CD4-positive, CD25-positive, alpha-beta regulatory T cell (primary cell): ENCODE results near the gene ITCH. TPM values are rescaled to one million over a fixed set of nuclear protein-coding genes. Genes with fewer than 3 reads are reported as not detected.

Experiments
- ATAC-seq, 2 donors: fragments of 150-1000 bp; cut with Tn5 transposase; one replicate each; pipeline ENCODE4 v1.10.0; 2021; ENCODE audit warnings: low read depth in 2 of 2, moderate number of reproducible peaks in 2 of 2, moderate library complexity in 1 of 2
- DNase-seq, 3 donors: peaks; one replicate each; pipeline versions ENCODE4 v3.0.0 to v3.0.0-alpha.2; 2012 to 2022; ENCODE audit warnings: mixed read lengths in 1 of 3
- H3K27ac ChIP-seq: one replicate; pipeline ENCODE4 v1.7.0; 2013; ENCODE audit warnings: mild to moderate bottlenecking, low read length; ENCODE audit not compliant: insufficient read depth, poor library complexity, severe bottlenecking
- H3K27me3 ChIP-seq: one replicate; pipeline ENCODE4 v1.7.0; 2013; ENCODE audit warnings: low read length; ENCODE audit not compliant: control insufficient read depth, insufficient read depth
- H3K36me3 ChIP-seq: one replicate; pipeline ENCODE4 v1.7.0; 2013; ENCODE audit warnings: mild to moderate bottlenecking, low read length, moderate library complexity; ENCODE audit not compliant: control insufficient read depth, insufficient read depth
- H3K4me1 ChIP-seq: 2 replicates; pipeline ENCODE4 v1.7.0; 2013; ENCODE audit warnings: mild to moderate bottlenecking, low read length; ENCODE audit not compliant: insufficient read depth, control insufficient read depth, poor library complexity, severe bottlenecking
- H3K4me3 ChIP-seq: one replicate; pipeline ENCODE4 v1.7.0; 2013; ENCODE audit warnings: low read depth, mild to moderate bottlenecking, low read length, moderate library complexity
- H3K9me3 ChIP-seq, 2 experiments: 1 replicate in 1 of 2; 2 replicates in 1 of 2; pipeline ENCODE4 v1.7.0; 2013; ENCODE audit warnings: low read length in 2 of 2, mild to moderate bottlenecking in 1 of 2, moderate library complexity in 1 of 2; ENCODE audit not compliant: control insufficient read depth in 2 of 2
- H3K27ac Mint-ChIP-seq, 3 donors: one replicate each; pipeline ENCODE4 v1.8.0; 2020 to 2022; ENCODE audit warnings: mild to moderate bottlenecking in 3 of 3, mixed read lengths in 3 of 3, moderate library complexity in 2 of 3
- H3K27me3 Mint-ChIP-seq: one replicate; pipeline ENCODE4 v1.8.0; 2022; ENCODE audit warnings: mild to moderate bottlenecking, mixed read lengths
- H3K36me3 Mint-ChIP-seq: one replicate; pipeline ENCODE4 v1.8.0; 2020; ENCODE audit warnings: mixed read lengths
- H3K4me1 Mint-ChIP-seq, 4 donors: one replicate each; pipeline ENCODE4 v1.8.0; 2020 to 2022; ENCODE audit warnings: mixed read lengths in 4 of 4, mild to moderate bottlenecking in 1 of 4
- H3K4me3 Mint-ChIP-seq, 4 donors: one replicate each; pipeline ENCODE4 v1.8.0; 2020 to 2022; ENCODE audit warnings: mild to moderate bottlenecking in 4 of 4, mixed read lengths in 4 of 4, moderate library complexity in 3 of 4
- H3K9me3 Mint-ChIP-seq, 7 donors: one replicate each; pipeline ENCODE4 v1.8.0; 2020 to 2022; ENCODE audit warnings: mixed read lengths in 7 of 7, mild to moderate bottlenecking in 3 of 7, moderate library complexity in 2 of 7
- polyA plus RNA-seq, 4 donors: library from polyadenylated mRNA; unstranded; fragments of 300-500 nt; fragmentation: Illumina TruSeq; gene quantifications; one replicate each; pipeline ENCODE4 v1.2.3, GENCODE V29; 2021
- total RNA-seq: library from RNA; stranded (reverse); gene quantifications from one replicate; pipeline ENCODE4 v1.2.3, GENCODE V29; 2022

Gene ITCH
- total and polyA plus RNA-seq, 5 donors from 2014 or later = 12.4 to 58.1 (median 15.1) TPM

GRCh38 chr20:34535857-34536256 is 172.8 kb downstream of the ITCH start:
- Histone ChIP-seq H3K27ac (no peak overlapping the region), H3K36me3 (peaks cover 69% of the 10 kb centered on the region)

GRCh38 chr20:34536798-34537394 is 173.8 kb downstream of the ITCH start:
- no peaks in the 10 kb centered on the region for H3K27me3 Mint-ChIP-seq

More at GRCh38 chr20:34535857-34536256, 172.8 kb downstream of the ITCH start:
- DNase-seq (no peak), ATAC-seq (no peak)
- peaks cover 0 to 27% (median 14%) of the 10 kb centered on the region in 4 donors for H3K4me1 Mint-ChIP-seq
- no peak overlapping the region for H3K4me3 Mint-ChIP-seq
- H3K27ac Mint-ChIP-seq = peak overlapping the region in 2 of 3 donors; percentile 38 to 57
- Histone ChIP-seq H3K9me3 (no peaks in the 10 kb centered on the region), H3K4me1 (peaks cover 4% of the 10 kb centered on the region), H3K27me3 (no peaks in the 10 kb centered on the region), H3K4me3 (no peak overlapping the region)
- H3K9me3 Mint-ChIP-seq = no peaks in the 10 kb centered on the region
- peaks cover 40% of the 10 kb centered on the region for H3K36me3 Mint-ChIP-seq
- H3K27me3 Mint-ChIP-seq = no peaks in the 10 kb centered on the region

GRCh38 chr20:34537651-34538050 is 174.6 kb downstream of the ITCH start:
- Histone ChIP-seq H3K4me1 (peaks cover 15% of the 10 kb centered on the region), H3K27me3 (no peaks in the 10 kb centered on the region), H3K27ac (no peak overlapping the region), H3K9me3 (no peaks in the 10 kb centered on the region), H3K4me3 (no peak overlapping the region), H3K36me3 (peaks cover 51% of the 10 kb centered on the region)
- ATAC-seq (no peak), DNase-seq (no peak)
- Mint-ChIP-seq H3K27me3 (no peaks in the 10 kb centered on the region), H3K4me3 (no peak overlapping the region), H3K4me1 (peaks cover 9 to 39% (median 22%) of the 10 kb centered on the region in 4 donors), H3K9me3 (no peaks in the 10 kb centered on the region), H3K27ac (no peak overlapping the region), H3K36me3 (peaks cover 37% of the 10 kb centered on the region)

More at GRCh38 chr20:34536798-34537394, 173.8 kb downstream of the ITCH start:
- H3K27me3 ChIP-seq = no peaks in the 10 kb centered on the region
- no peaks in the 10 kb centered on the region for H3K9me3 ChIP-seq
- ATAC-seq = peak; percentile 32 to 41
- Mint-ChIP-seq H3K9me3 (no peaks in the 10 kb centered on the region), H3K27ac (no peak overlapping the region), H3K36me3 (peaks cover 37% of the 10 kb centered on the region), H3K4me3 (no peak overlapping the region), H3K4me1 (peaks cover 9 to 31% (median 20%) of the 10 kb centered on the region in 4 donors)
- peaks cover 59% of the 10 kb centered on the region for H3K36me3 ChIP-seq
- H3K4me3 ChIP-seq = no peak overlapping the region
- DNase-seq = peak in 2 of 3 donors; percentile 27 to 55
- H3K4me1 ChIP-seq = peaks cover 14% of the 10 kb centered on the region
- H3K27ac ChIP-seq = no peak overlapping the region

- peak overlapping the region in 1 of 4 donors; percentile 51 for H3K4me3 Mint-ChIP-seq
- Histone ChIP-seq H3K4me3 (no peak overlapping the region), H3K27ac (peak overlapping the region; percentile 23), H3K27me3 (no peaks in the 10 kb centered on the region), H3K4me1 (peaks cover 17% of the 10 kb centered on the region), H3K9me3 (no peaks in the 10 kb centered on the region), H3K36me3 (peaks cover 45% of the 10 kb centered on the region)
- no peaks in the 10 kb centered on the region for H3K9me3 Mint-ChIP-seq
- ATAC-seq = peak in 1 of 2 donors; percentile 45
- peak in 2 of 3 donors; percentile 33 to 53 for DNase-seq
- H3K27ac Mint-ChIP-seq = peak overlapping the region in 2 of 3 donors; percentile 52 to 69
- no peaks in the 10 kb centered on the region for H3K27me3 Mint-ChIP-seq
- peaks cover 37% of the 10 kb centered on the region for H3K36me3 Mint-ChIP-seq
- H3K4me1 Mint-ChIP-seq = peaks cover 13 to 42% (median 23%) of the 10 kb centered on the region in 4 donors
Measured at GRCh38 chr20:34538671-34539123, 175.6 kb downstream of the ITCH start.

GRCh38 chr20:34539756-34540155 is 176.7 kb downstream of the ITCH start:
- Mint-ChIP-seq H3K4me3 (no peak overlapping the region), H3K27me3 (no peaks in the 10 kb centered on the region), H3K4me1 (peaks cover 13 to 51% (median 29%) of the 10 kb centered on the region in 4 donors), H3K27ac (peak overlapping the region in 2 of 3 donors; percentile 60 to 98), H3K36me3 (peaks cover 31% of the 10 kb centered on the region), H3K9me3 (no peaks in the 10 kb centered on the region)
- H3K4me3 ChIP-seq = no peak overlapping the region
- H3K27ac ChIP-seq = no peak overlapping the region
- H3K36me3 ChIP-seq = peaks cover 36% of the 10 kb centered on the region
- peaks cover 25% of the 10 kb centered on the region for H3K4me1 ChIP-seq
- H3K27me3 ChIP-seq = no peaks in the 10 kb centered on the region
- no peaks in the 10 kb centered on the region for H3K9me3 ChIP-seq
- ATAC-seq = no peak
- no peak for DNase-seq

GRCh38 chr20:34540596-34541263 is 177.7 kb downstream of the ITCH start:
- Mint-ChIP-seq H3K4me1 (peaks cover 13 to 54% (median 29%) of the 10 kb centered on the region in 4 donors), H3K27me3 (peaks cover 4% of the 10 kb centered on the region), H3K36me3 (peaks cover 21% of the 10 kb centered on the region), H3K27ac (peak overlapping the region; percentile 84 to 92 (median 91)), H3K4me3 (peak overlapping the region; percentile 8 to 66 (median 50)), H3K9me3 (no peaks in the 10 kb centered on the region)
- H3K4me1 ChIP-seq = peaks cover 25% of the 10 kb centered on the region
- no peak for ATAC-seq
- peak overlapping the region; percentile 78 for H3K27ac ChIP-seq
- DNase-seq = no peak
- peaks cover 26% of the 10 kb centered on the region for H3K36me3 ChIP-seq
- H3K4me3 ChIP-seq = no peak overlapping the region
- H3K9me3 ChIP-seq = no peaks in the 10 kb centered on the region
- no peaks in the 10 kb centered on the region for H3K27me3 ChIP-seq

- ATAC-seq (peak; percentile 26 to 44), DNase-seq (peak in 1 of 3 donors; percentile 29)
- Mint-ChIP-seq H3K27ac (peak overlapping the region; percentile 54 to 92 (median 91)), H3K4me1 (peaks cover 13 to 54% (median 29%) of the 10 kb centered on the region in 4 donors), H3K27me3 (peaks cover 4% of the 10 kb centered on the region), H3K9me3 (no peaks in the 10 kb centered on the region), H3K36me3 (peaks cover 18% of the 10 kb centered on the region), H3K4me3 (peak overlapping the region; percentile 37 to 69 (median 64))
- Histone ChIP-seq H3K9me3 (no peaks in the 10 kb centered on the region), H3K4me1 (peaks cover 25% of the 10 kb centered on the region), H3K27ac (peak overlapping the region; percentile 78), H3K27me3 (no peaks in the 10 kb centered on the region), H3K36me3 (peaks cover 20% of the 10 kb centered on the region), H3K4me3 (peak overlapping the region; percentile 41)
Measured at GRCh38 chr20:34541264-34541901, 178.3 kb downstream of the ITCH start.
